A673 (cell line): ENCODE data around the gene BBS12. TPM values are rescaled to one million over a fixed set of nuclear protein-coding genes. Genes with fewer than 3 reads are reported as not detected.

Experiments
- BruUV-seq: library from RNA; stranded (reverse); fragments of 400-500 nt; replicated peaks from 2 replicates; lab custom pipeline; 2021; lab: Mats Ljungman, UMichigan
- CTCF ChIA-PET: fragments of 300-600 bp; sonication (Branson Sonifier 250); formaldehyde crosslinking; loops from one replicate; lab custom pipeline; 2022; ENCODE audit warnings: antibody characterized with exemption; lab: Charles Lee
- POLR2A ChIA-PET: fragments of 300-600 bp; sonication (Branson Sonifier 250); formaldehyde crosslinking; loops from one replicate; lab custom pipeline; 2022; ENCODE audit warnings: antibody characterized with exemption; ENCODE audit not compliant: low non-redundant PET; lab: Charles Lee
- DNase-seq: peaks from one replicate; pipeline ENCODE4 v3.0.0-alpha.2; 2015; ENCODE audit warnings: low spot score
- H3K27ac ChIP-seq: fragments of 200-600 bp; sonication (generic); 2 replicates; pipeline ENCODE4 v1.5.1; 2016; ENCODE audit warnings: mixed run types, low read depth, mild to moderate bottlenecking, mixed read lengths, antibody characterized with exemption, low read length; ENCODE audit not compliant: poor library complexity, severe bottlenecking
- H3K27me3 ChIP-seq: fragments of 200-600 bp; sonication (generic); replicated peaks from 2 replicates; pipeline ENCODE4 v1.6.1; 2017; ENCODE audit warnings: mixed run types, low read depth, mild to moderate bottlenecking, mixed read lengths, antibody characterized with exemption, low read length; ENCODE audit not compliant: insufficient read depth, poor library complexity
- H3K36me3 ChIP-seq: fragments of 200-600 bp; sonication (generic); 2 replicates; pipeline ENCODE4 v1.6.1; 2016; ENCODE audit warnings: mixed run types, mild to moderate bottlenecking, mixed read lengths, antibody characterized with exemption, low read length; ENCODE audit not compliant: insufficient read depth, poor library complexity, severe bottlenecking
- H3K4me1 ChIP-seq: fragments of 200-600 bp; sonication (generic); 2 replicates; pipeline ENCODE4 v1.6.1; 2017; ENCODE audit warnings: mixed run types, mild to moderate bottlenecking, mixed read lengths, antibody characterized with exemption, low read length; ENCODE audit not compliant: insufficient read depth, poor library complexity, severe bottlenecking
- H3K4me3 ChIP-seq: fragments of 200-600 bp; sonication (generic); 2 replicates; pipeline ENCODE4 v1.5.1; 2016; ENCODE audit warnings: low read depth, mixed run types, mild to moderate bottlenecking, mixed read lengths, low read length; ENCODE audit not compliant: poor library complexity, severe bottlenecking
- H3K9me3 ChIP-seq: fragments of 200-600 bp; sonication (generic); 2 replicates; pipeline ENCODE4 v1.6.1; 2016; ENCODE audit warnings: mixed run types, low read depth, mild to moderate bottlenecking, mixed read lengths, antibody characterized with exemption, low read length; ENCODE audit not compliant: poor library complexity, severe bottlenecking
- CTCF ChIP-seq: fragments of 300-800, 200-600 bp; sonication (generic); conservative IDR thresholded peaks from 2 replicates; pipeline ENCODE4 v1.5.1; 2017; ENCODE audit warnings: low read depth, mild to moderate bottlenecking, antibody characterized with exemption, low read length, moderate library complexity, mixed read lengths
- EZH2 ChIP-seq: fragments of 200-600 bp; sonication (generic); IDR thresholded peaks from 2 replicates; pipeline ENCODE4 v1.6.1; 2017; ENCODE audit warnings: borderline replicate concordance, low read depth, mild to moderate bottlenecking, mixed read lengths, antibody characterized with exemption, low read length; ENCODE audit not compliant: poor library complexity, severe bottlenecking
- intact Hi-C: fragments of 100-400 bp; cut with micrococcal nuclease; formaldehyde crosslinking; loops from one replicate; pipeline ENCODE4 v1.10.0; 2022; ENCODE audit not compliant: unreplicated experiment
- total RNA-seq: library from RNA; stranded (reverse); gene quantifications from 2 replicates; pipeline ENCODE4 v1.2.3, GENCODE V29; 2021

The BBS12 gene
- total RNA-seq, 1 experiment from 2014 or later = 1.9 TPM

GRCh38 chr4:122787940-122788339 is 55.4 kb downstream of the BBS12 start:
- no TSS peak for BruUV-seq

GRCh38 chr4:122788935-122789334 is 56.4 kb downstream of the BBS12 start:
- no peak overlapping the region for H3K4me3 ChIP-seq
- H3K36me3 ChIP-seq = no peaks in the 10 kb centered on the region
- CTCF ChIA-PET = no interaction called here
- H3K27me3 ChIP-seq = no peaks in the 10 kb centered on the region
- no peak for TF ChIP-seq CTCF
- no peak for TF ChIP-seq EZH2
- H3K9me3 ChIP-seq = no peaks in the 10 kb centered on the region
- intact Hi-C loops = no loop called here
- BruUV-seq = no TSS peak
- peaks cover 11% of the 10 kb centered on the region for H3K4me1 ChIP-seq
- POLR2A ChIA-PET = no interaction called here
- H3K27ac ChIP-seq = no peak overlapping the region
- no peak for DNase-seq

More at GRCh38 chr4:122787940-122788339, 55.4 kb downstream of the BBS12 start:
- Histone ChIP-seq H3K27me3 (no peaks in the 10 kb centered on the region), H3K9me3 (no peaks in the 10 kb centered on the region), H3K4me1 (peaks cover 7% of the 10 kb centered on the region), H3K4me3 (no peak overlapping the region), H3K36me3 (no peaks in the 10 kb centered on the region), H3K27ac (no peak overlapping the region)
- no peak for TF ChIP-seq CTCF
- no peak for TF ChIP-seq EZH2
- CTCF ChIA-PET = no interaction called here
- POLR2A ChIA-PET = no interaction called here
- no peak for DNase-seq
- intact Hi-C loops = no loop called here

GRCh38 chr4:122793811-122794210 is 61.3 kb downstream of the BBS12 start:
- no TSS peak for BruUV-seq
- Histone ChIP-seq H3K36me3 (no peaks in the 10 kb centered on the region), H3K27ac (no peak overlapping the region), H3K27me3 (no peaks in the 10 kb centered on the region), H3K4me1 (peaks cover 33% of the 10 kb centered on the region), H3K4me3 (no peak overlapping the region), H3K9me3 (no peaks in the 10 kb centered on the region)
- POLR2A ChIA-PET = interaction anchor here (0.6 kb wide), 1 partner anchor 293 kb away, joined by 3 read pairs; no protein-coding TSS in a partner anchor
- CTCF ChIA-PET = no interaction called here
- TF ChIP-seq EZH2 (no peak), CTCF (no peak)
- intact Hi-C loops = no loop called here
- no peak for DNase-seq

Other genes starting within 250 kb of the BBS12 start
- gene IL21, start 111.6 kb upstream of the BBS12 start, total RNA-seq = not detected in 2 replicates
- gene FGF2, start 94.1 kb downstream of the BBS12 start, total RNA-seq = 13.0 and 15.8 TPM in 2 replicates
- gene NUDT6, start 189.9 kb downstream of the BBS12 start, total RNA-seq = 6.1 and 7.3 TPM in 2 replicates